Omental fat pad (tissue), 4 donors: Measurements from ENCODE around the gene LRGUK. TPM values are rescaled to one million over a fixed set of nuclear protein-coding genes. Genes with fewer than 3 reads are reported as not detected.

Experiments
- ATAC-seq: fragments of 150-250 bp; one replicate; pipeline ENCODE4 v1.9.1; 2016; ENCODE audit warnings: mild to moderate bottlenecking, moderate library complexity; ENCODE audit not compliant: low FRiP score
- DNase-seq: peaks from one replicate; pipeline ENCODE4 v3.0.0-alpha.2; 2019; ENCODE audit warnings: low spot score
- CTCF ChIP-seq, 3 donors: fragments of 450-650 bp; IDR thresholded peaks; one replicate each; pipeline ENCODE4 v1.5.1; 2016 to 2017; ENCODE audit warnings: antibody characterized with exemption in 3 of 3, mild to moderate bottlenecking in 3 of 3, moderate library complexity in 2 of 3
- total RNA-seq, 4 donors: library from RNA; depleted of rRNA; stranded (reverse); fragments of >200 nt; gene quantifications; one replicate each; pipeline ENCODE4 v1.1.0, GENCODE V29; 2016

The LRGUK gene
- total RNA-seq, 4 donors from 2014 or later = 0.16 to 1.2 (median 0.51) TPM

GRCh38 chr7:134311807-134312206 is 184.7 kb downstream of the LRGUK start:
- DNase-seq (no peak), ATAC-seq (no peak)

GRCh38 chr7:134312717-134313116 is 185.6 kb downstream of the LRGUK start:
- DNase-seq (no peak), ATAC-seq (no peak)
- TF ChIP-seq CTCF (IDR thresholded peaks at IDR 0.05) = no peak

More at GRCh38 chr7:134311807-134312206, 184.7 kb downstream of the LRGUK start:
- no peak for TF ChIP-seq CTCF (IDR thresholded peaks at IDR 0.05)

GRCh38 chr7:134313543-134313942 is 186.4 kb downstream of the LRGUK start:
- DNase-seq (no peak), ATAC-seq (no peak)
- no peak for TF ChIP-seq CTCF (IDR thresholded peaks at IDR 0.05)

Other genes starting within 250 kb of the LRGUK start
- 10 to 100 TPM in 2 of 4 donors, 1 to 10 TPM in 2; 9.6 to 14.9 (median 10.9) TPM for gene SLC35B4, start 189.6 kb downstream of the LRGUK start, total RNA-seq